Endothelial cell (in vitro differentiated cells): ENCODE measurements around the gene ATP6V1G1. TPM values are rescaled to one million over a fixed set of nuclear protein-coding genes. Genes with fewer than 3 reads are reported as not detected.

Source experiments
- DNase-seq: peaks from one replicate; pipeline ENCODE4 v3.0.0; 2021; ENCODE audit warnings: low spot score
- H3K27ac Mint-ChIP-seq: one replicate; pipeline ENCODE4 v1.8.0; 2021; ENCODE audit warnings: mixed read lengths, inconsistent platforms; ENCODE audit not compliant: unreplicated experiment
- H3K27me3 Mint-ChIP-seq: one replicate; pipeline ENCODE4 v1.8.0; 2021; ENCODE audit warnings: mild to moderate bottlenecking, moderate library complexity, mixed read lengths, inconsistent platforms; ENCODE audit not compliant: unreplicated experiment
- H3K36me3 Mint-ChIP-seq: one replicate; pipeline ENCODE4 v1.8.0; 2021; ENCODE audit warnings: mild to moderate bottlenecking, low read depth, mixed read lengths, inconsistent platforms; ENCODE audit not compliant: unreplicated experiment
- H3K4me1 Mint-ChIP-seq: one replicate; pipeline ENCODE4 v1.8.0; 2021; ENCODE audit warnings: mild to moderate bottlenecking, mixed read lengths, inconsistent platforms; ENCODE audit not compliant: unreplicated experiment
- H3K4me3 Mint-ChIP-seq: one replicate; pipeline ENCODE4 v1.8.0; 2021; ENCODE audit warnings: mild to moderate bottlenecking, mixed read lengths, inconsistent platforms; ENCODE audit not compliant: unreplicated experiment
- H3K9me3 Mint-ChIP-seq: one replicate; pipeline ENCODE4 v1.8.0; 2021; ENCODE audit warnings: mixed read lengths, inconsistent platforms; ENCODE audit not compliant: unreplicated experiment
- total RNA-seq: library from RNA; stranded (reverse); fragmentation: NEBNext Ultra II Directional; extraction: Animal tissue kit (Norgen Biotek cat#: 25700); gene quantifications from one replicate; pipeline ENCODE4 v1.2.1, GENCODE V29; 2021; ENCODE audit not compliant: unreplicated experiment
- TF ChIP-seq, protein P1 (sequence below): fragments of 200-600 bp; sonication (generic); IDR thresholded peaks from one replicate; pipeline ENCODE4 v1.5.0; 2021; ENCODE audit warnings: antibody characterized with exemption; ENCODE audit not compliant: unreplicated experiment

Gene ATP6V1G1
- total RNA-seq, 1 donor from 2014 or later = 96.0 TPM

GRCh38 chr9:114602620-114603019 is 15.1 kb downstream of the ATP6V1G1 start:
- TF ChIP-seq, protein P1, sequence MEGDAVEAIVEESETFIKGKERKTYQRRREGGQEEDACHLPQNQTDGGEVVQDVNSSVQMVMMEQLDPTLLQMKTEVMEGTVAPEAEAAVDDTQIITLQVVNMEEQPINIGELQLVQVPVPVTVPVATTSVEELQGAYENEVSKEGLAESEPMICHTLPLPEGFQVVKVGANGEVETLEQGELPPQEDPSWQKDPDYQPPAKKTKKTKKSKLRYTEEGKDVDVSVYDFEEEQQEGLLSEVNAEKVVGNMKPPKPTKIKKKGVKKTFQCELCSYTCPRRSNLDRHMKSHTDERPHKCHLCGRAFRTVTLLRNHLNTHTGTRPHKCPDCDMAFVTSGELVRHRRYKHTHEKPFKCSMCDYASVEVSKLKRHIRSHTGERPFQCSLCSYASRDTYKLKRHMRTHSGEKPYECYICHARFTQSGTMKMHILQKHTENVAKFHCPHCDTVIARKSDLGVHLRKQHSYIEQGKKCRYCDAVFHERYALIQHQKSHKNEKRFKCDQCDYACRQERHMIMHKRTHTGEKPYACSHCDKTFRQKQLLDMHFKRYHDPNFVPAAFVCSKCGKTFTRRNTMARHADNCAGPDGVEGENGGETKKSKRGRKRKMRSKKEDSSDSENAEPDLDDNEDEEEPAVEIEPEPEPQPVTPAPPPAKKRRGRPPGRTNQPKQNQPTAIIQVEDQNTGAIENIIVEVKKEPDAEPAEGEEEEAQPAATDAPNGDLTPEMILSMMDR = no peak
- DNase-seq = no peak

GRCh38 chr9:114603248-114603647 is 15.7 kb downstream of the ATP6V1G1 start:
- H3K4me3 Mint-ChIP-seq = no peak overlapping the region
- no peaks in the 10 kb centered on the region for H3K9me3 Mint-ChIP-seq
- peaks cover 31% of the 10 kb centered on the region for H3K36me3 Mint-ChIP-seq
- H3K27ac Mint-ChIP-seq = no peak overlapping the region
- TF ChIP-seq, protein P1 = no peak
- peaks cover 8% of the 10 kb centered on the region for H3K27me3 Mint-ChIP-seq
- no peak for DNase-seq
- H3K4me1 Mint-ChIP-seq = peaks cover 4% of the 10 kb centered on the region

More at GRCh38 chr9:114602620-114603019, 15.1 kb downstream of the ATP6V1G1 start:
- H3K36me3 Mint-ChIP-seq = peaks cover 37% of the 10 kb centered on the region
- no peak overlapping the region for H3K27ac Mint-ChIP-seq
- H3K27me3 Mint-ChIP-seq = peaks cover 5% of the 10 kb centered on the region
- no peaks in the 10 kb centered on the region for H3K9me3 Mint-ChIP-seq
- peaks cover 4% of the 10 kb centered on the region for H3K4me1 Mint-ChIP-seq
- no peak overlapping the region for H3K4me3 Mint-ChIP-seq

DNA sequence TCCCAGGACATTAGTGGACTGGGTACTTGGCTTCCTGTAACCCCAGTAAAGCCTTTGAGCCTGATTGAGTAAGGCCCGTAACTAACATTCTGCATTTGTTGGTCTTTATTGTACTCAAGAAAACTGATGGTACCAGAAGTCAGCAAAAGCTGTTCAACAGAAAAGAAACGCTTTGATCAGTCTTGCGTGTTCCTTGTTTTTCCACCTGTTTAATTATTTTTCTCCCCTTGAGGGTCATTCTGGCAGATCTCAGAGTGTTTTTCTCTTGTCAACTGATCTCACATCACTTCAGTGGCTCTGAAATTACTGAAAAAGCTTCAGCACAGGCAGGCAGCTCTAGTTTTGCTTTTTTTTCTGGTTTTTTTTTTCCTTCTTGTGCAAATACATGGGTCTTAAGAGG is 17.4 kb downstream of the ATP6V1G1 start:
- Mint-ChIP-seq H3K9me3 (no peaks in the 10 kb centered on the region), H3K36me3 (peaks cover 17% of the 10 kb centered on the region), H3K4me3 (no peak overlapping the region), H3K27ac (no peak overlapping the region), H3K4me1 (peaks cover 4% of the 10 kb centered on the region), H3K27me3 (peaks cover 13% of the 10 kb centered on the region)
- no peak for DNase-seq
- TF ChIP-seq, protein P1 = no peak

- H3K27ac Mint-ChIP-seq = no peak overlapping the region
- peaks cover 4% of the 10 kb centered on the region for H3K4me1 Mint-ChIP-seq
Measured at GRCh38 chr9:114606068-114606467, 18.5 kb downstream of the ATP6V1G1 start.

GRCh38 chr9:114606597-114607207 is 19.1 kb downstream of the ATP6V1G1 start:
- Mint-ChIP-seq H3K36me3 (peaks cover 4% of the 10 kb centered on the region), H3K4me3 (no peak overlapping the region), H3K27ac (no peak overlapping the region), H3K9me3 (no peaks in the 10 kb centered on the region), H3K4me1 (peaks cover 4% of the 10 kb centered on the region), H3K27me3 (peaks cover 16% of the 10 kb centered on the region)
- TF ChIP-seq, protein P1 = no peak
- DNase-seq = no peak

More at GRCh38 chr9:114606068-114606467, 18.5 kb downstream of the ATP6V1G1 start:
- DNase-seq = no peak
- peaks cover 16% of the 10 kb centered on the region for H3K27me3 Mint-ChIP-seq
- peaks cover 10% of the 10 kb centered on the region for H3K36me3 Mint-ChIP-seq
- no peak overlapping the region for H3K4me3 Mint-ChIP-seq
- H3K9me3 Mint-ChIP-seq = no peaks in the 10 kb centered on the region
- TF ChIP-seq, protein P1 = no peak
